SK-N-SH (cell line): ENCODE results near the gene MRPS15.

ENCODE experiments used
- CTCF ChIP-seq: fragments of 200-600 bp; sonication (generic); IDR thresholded peaks from 2 replicates; pipeline ENCODE4 v1.6.1; 2017; ENCODE audit warnings: antibody characterized with exemption, mild to moderate bottlenecking, moderate library complexity
- JUND ChIP-seq: IDR thresholded peaks from 2 replicates; pipeline ENCODE4 v1.4.0; 2012
- PBX3 ChIP-seq: IDR thresholded peaks from 2 replicates; pipeline ENCODE4; 2012
- POLR2AphosphoS5 ChIP-seq: IDR thresholded peaks from 2 replicates; pipeline ENCODE4 v1.6.1; 2012; ENCODE audit warnings: low read depth, low read length
- RAD21 ChIP-seq: IDR thresholded peaks from 2 replicates; pipeline ENCODE4 v1.6.1; 2012; ENCODE audit warnings: mild to moderate bottlenecking, low read length
- SIN3A ChIP-seq: IDR thresholded peaks from 2 replicates; pipeline ENCODE4 v1.6.1; 2012; ENCODE audit warnings: low read depth, mild to moderate bottlenecking, low read length, moderate library complexity, borderline replicate concordance
- SMC3 ChIP-seq: IDR thresholded peaks from 2 replicates; pipeline ENCODE4 v1.6.1; 2012; ENCODE audit warnings: low read depth, low read length, improper control_type of control experiment
- TEAD4 ChIP-seq: IDR thresholded peaks from 2 replicates; pipeline ENCODE4 v1.4.0; 2012; ENCODE audit warnings: mild to moderate bottlenecking, borderline replicate concordance; ENCODE audit not compliant: insufficient read depth
- YY1 ChIP-seq: IDR thresholded peaks from 2 replicates; pipeline ENCODE4 v1.4.0; 2012; ENCODE audit warnings: low read depth, mild to moderate bottlenecking
- ZBTB33 ChIP-seq: IDR thresholded peaks from 2 replicates; pipeline ENCODE4 v1.4.0; 2012; ENCODE audit warnings: low read depth, borderline replicate concordance
- TF ChIP-seq, protein P1 (sequence below): IDR thresholded peaks from 2 replicates; pipeline ENCODE4 v1.6.1; 2012; ENCODE audit warnings: mild to moderate bottlenecking, low read depth, low read length, moderate library complexity

GRCh38 chr1:36420409-36420808, 43.8 kb downstream of the MRPS15 start:
- TF ChIP-seq YY1, result no peak
- TF ChIP-seq, protein P1, sequence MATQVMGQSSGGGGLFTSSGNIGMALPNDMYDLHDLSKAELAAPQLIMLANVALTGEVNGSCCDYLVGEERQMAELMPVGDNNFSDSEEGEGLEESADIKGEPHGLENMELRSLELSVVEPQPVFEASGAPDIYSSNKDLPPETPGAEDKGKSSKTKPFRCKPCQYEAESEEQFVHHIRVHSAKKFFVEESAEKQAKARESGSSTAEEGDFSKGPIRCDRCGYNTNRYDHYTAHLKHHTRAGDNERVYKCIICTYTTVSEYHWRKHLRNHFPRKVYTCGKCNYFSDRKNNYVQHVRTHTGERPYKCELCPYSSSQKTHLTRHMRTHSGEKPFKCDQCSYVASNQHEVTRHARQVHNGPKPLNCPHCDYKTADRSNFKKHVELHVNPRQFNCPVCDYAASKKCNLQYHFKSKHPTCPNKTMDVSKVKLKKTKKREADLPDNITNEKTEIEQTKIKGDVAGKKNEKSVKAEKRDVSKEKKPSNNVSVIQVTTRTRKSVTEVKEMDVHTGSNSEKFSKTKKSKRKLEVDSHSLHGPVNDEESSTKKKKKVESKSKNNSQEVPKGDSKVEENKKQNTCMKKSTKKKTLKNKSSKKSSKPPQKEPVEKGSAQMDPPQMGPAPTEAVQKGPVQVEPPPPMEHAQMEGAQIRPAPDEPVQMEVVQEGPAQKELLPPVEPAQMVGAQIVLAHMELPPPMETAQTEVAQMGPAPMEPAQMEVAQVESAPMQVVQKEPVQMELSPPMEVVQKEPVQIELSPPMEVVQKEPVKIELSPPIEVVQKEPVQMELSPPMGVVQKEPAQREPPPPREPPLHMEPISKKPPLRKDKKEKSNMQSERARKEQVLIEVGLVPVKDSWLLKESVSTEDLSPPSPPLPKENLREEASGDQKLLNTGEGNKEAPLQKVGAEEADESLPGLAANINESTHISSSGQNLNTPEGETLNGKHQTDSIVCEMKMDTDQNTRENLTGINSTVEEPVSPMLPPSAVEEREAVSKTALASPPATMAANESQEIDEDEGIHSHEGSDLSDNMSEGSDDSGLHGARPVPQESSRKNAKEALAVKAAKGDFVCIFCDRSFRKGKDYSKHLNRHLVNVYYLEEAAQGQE, result no peak
- no peak for TF ChIP-seq SMC3
- TF ChIP-seq JUND, result no peak
- TF ChIP-seq TEAD4, result no peak
- TF ChIP-seq CTCF, result no peak
- TF ChIP-seq SIN3A, result no peak
- no peak for TF ChIP-seq RAD21
- TF ChIP-seq POLR2AphosphoS5, result no peak
- TF ChIP-seq ZBTB33, result no peak
- no peak for TF ChIP-seq PBX3
